Parathyroid adenoma (tissue), 2 donors: ENCODE results near the gene CHST15.

Source experiments
- H2AFZ ChIP-seq: fragments of 300-600 bp; sonication (generic); one replicate; pipeline ENCODE4 v1.7.0; 2017; ENCODE audit warnings: antibody characterized with exemption, mild to moderate bottlenecking
- H3K27ac ChIP-seq: fragments of 300-600 bp; sonication (generic); one replicate; pipeline ENCODE4 v1.7.0; 2017
- H3K27me3 ChIP-seq: fragments of 300-600 bp; sonication (generic); one replicate; pipeline ENCODE4 v1.7.0; 2017; ENCODE audit warnings: low read length; ENCODE audit not compliant: control insufficient read depth, insufficient read depth
- H3K36me3 ChIP-seq: fragments of 300-600 bp; sonication (generic); one replicate; pipeline ENCODE4 v1.7.0; 2017; ENCODE audit warnings: low read length; ENCODE audit not compliant: control insufficient read depth, insufficient read depth
- H3K4me1 ChIP-seq: fragments of 300-600 bp; sonication (generic); one replicate; pipeline ENCODE4 v1.7.0; 2017; ENCODE audit warnings: control low read depth
- H3K4me2 ChIP-seq: fragments of 300-600 bp; sonication (generic); one replicate; pipeline ENCODE4 v1.7.0; 2017; ENCODE audit warnings: low read length
- H3K4me3 ChIP-seq: fragments of 300-600 bp; sonication (generic); one replicate; pipeline ENCODE4 v1.7.0; 2017; ENCODE audit warnings: low read depth, low read length
- H3K79me2 ChIP-seq: fragments of 300-600 bp; sonication (generic); one replicate; pipeline ENCODE4 v1.7.0; 2017; ENCODE audit warnings: control low read depth
- H3K9ac ChIP-seq: fragments of 300-600 bp; sonication (generic); one replicate; pipeline ENCODE4 v1.7.0; 2017; ENCODE audit warnings: mild to moderate bottlenecking
- H3K9me3 ChIP-seq: fragments of 300-600 bp; sonication (generic); one replicate; pipeline ENCODE4 v1.7.0; 2017; ENCODE audit warnings: low read length; ENCODE audit not compliant: control insufficient read depth
- TF ChIP-seq, protein P1 (sequence below): fragments of 300-600 bp; sonication (generic); IDR thresholded peaks from one replicate; pipeline ENCODE4 v1.7.0; 2017; ENCODE audit warnings: antibody characterized with exemption, mild to moderate bottlenecking
- donor health status: primary hyperparathyroidism.

The CHST15 gene

DNA sequence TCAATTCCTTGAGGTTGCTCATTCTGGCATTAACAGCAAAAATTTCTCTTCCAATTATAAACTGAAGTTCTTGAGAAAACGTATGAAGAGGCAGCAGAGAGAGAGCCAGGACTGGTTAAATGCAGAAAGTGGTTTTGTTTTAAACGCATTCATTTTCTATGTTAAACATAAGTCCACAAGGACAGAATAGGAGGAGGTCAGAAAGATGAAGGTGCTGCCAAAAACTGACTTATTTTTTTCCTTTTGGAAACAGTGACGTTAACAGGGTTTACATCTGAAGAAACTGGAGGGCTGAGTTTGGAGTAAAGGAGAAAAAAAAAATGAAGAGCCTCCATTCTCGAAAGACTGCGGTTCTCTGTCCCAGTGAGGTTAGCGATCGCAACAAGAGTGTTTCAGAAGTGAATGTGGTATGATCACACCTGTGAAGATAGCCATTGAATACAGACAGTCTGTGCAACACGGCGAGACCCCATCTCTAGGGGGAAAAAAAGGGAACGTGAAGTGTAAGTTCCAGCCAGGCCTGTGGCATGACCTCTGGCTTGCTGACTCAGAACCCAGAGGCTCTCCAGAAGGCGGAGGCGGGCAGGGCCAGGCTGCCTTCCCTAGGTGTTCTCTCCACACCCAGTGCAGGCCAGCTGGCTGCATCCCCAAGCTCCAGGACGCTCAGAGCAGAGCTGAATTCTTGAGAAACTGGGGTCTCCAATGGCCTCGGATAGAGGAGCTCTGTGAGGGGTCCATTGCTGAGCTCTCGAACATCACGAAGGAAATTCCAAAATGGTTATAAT lies 84.0 kb downstream of the CHST15 start:
- no peak overlapping the region for H3K27ac ChIP-seq
- TF ChIP-seq, protein P1, sequence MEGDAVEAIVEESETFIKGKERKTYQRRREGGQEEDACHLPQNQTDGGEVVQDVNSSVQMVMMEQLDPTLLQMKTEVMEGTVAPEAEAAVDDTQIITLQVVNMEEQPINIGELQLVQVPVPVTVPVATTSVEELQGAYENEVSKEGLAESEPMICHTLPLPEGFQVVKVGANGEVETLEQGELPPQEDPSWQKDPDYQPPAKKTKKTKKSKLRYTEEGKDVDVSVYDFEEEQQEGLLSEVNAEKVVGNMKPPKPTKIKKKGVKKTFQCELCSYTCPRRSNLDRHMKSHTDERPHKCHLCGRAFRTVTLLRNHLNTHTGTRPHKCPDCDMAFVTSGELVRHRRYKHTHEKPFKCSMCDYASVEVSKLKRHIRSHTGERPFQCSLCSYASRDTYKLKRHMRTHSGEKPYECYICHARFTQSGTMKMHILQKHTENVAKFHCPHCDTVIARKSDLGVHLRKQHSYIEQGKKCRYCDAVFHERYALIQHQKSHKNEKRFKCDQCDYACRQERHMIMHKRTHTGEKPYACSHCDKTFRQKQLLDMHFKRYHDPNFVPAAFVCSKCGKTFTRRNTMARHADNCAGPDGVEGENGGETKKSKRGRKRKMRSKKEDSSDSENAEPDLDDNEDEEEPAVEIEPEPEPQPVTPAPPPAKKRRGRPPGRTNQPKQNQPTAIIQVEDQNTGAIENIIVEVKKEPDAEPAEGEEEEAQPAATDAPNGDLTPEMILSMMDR, result no peak
- no peaks in the 10 kb centered on the region for H3K79me2 ChIP-seq
- no peaks in the 10 kb centered on the region for H3K27me3 ChIP-seq
- no peak overlapping the region for H3K4me2 ChIP-seq
- H2AFZ ChIP-seq, result no peak overlapping the region
- H3K36me3 ChIP-seq, result no peaks in the 10 kb centered on the region
- H3K4me1 ChIP-seq, result peaks cover 5% of the 10 kb centered on the region
- no peak overlapping the region for H3K4me3 ChIP-seq
- H3K9ac ChIP-seq, result no peak overlapping the region
- no peaks in the 10 kb centered on the region for H3K9me3 ChIP-seq

DNA sequence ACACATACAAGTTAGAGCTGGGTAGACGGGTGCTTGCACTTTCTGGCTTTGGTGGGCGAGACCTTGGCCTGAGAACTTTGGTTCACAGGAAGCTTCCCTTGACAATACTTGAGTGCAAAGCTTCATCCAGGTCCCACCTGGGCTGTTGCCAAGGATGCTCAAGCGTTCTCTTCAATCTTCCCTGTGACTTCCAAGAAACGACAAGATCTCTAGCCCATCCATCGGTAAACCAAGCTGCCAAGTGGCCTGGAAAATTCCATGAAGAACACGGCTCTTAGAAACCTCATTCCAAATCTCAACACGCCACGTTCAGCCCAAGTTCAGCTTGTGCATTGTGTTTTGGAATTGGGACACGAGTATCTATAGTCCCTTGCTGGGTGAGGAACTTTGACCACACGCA lies 84.7 kb downstream of the CHST15 start:
- Histone ChIP-seq H3K27me3 (no peaks in the 10 kb centered on the region), H3K27ac (no peak overlapping the region), H3K4me3 (no peak overlapping the region), H3K4me2 (no peak overlapping the region), H3K9ac (no peak overlapping the region), H2AFZ (no peak overlapping the region), H3K79me2 (no peaks in the 10 kb centered on the region), H3K36me3 (no peaks in the 10 kb centered on the region), H3K4me1 (peaks cover 5% of the 10 kb centered on the region), H3K9me3 (no peaks in the 10 kb centered on the region)
- TF ChIP-seq, protein P1, result no peak

DNA sequence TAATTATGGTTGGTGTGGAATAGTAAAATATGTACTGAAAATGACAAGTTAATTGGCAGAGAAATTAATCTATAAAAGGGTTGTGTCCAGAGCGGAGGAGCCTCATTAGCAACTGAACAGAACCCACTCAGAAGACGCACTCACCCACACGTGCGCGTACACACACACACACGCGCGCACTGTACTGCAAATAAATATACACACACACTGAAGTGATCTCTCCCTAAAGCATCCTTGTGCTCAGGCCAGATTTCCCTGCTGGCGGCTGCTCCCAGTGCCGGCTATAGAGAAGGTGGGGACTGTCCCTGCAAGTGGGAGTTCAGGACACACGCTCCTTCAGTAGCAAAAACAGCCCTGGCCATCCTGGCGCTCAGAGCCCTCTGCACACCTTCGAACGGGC lies 85.2 kb downstream of the CHST15 start:
- no peak overlapping the region for H3K9ac ChIP-seq
- H3K79me2 ChIP-seq, result no peaks in the 10 kb centered on the region
- H3K4me3 ChIP-seq, result no peak overlapping the region
- TF ChIP-seq, protein P1, result no peak
- H3K36me3 ChIP-seq, result no peaks in the 10 kb centered on the region
- H3K4me1 ChIP-seq, result peaks cover 5% of the 10 kb centered on the region
- no peak overlapping the region for H3K27ac ChIP-seq
- H3K4me2 ChIP-seq, result no peak overlapping the region
- H2AFZ ChIP-seq, result no peak overlapping the region
- H3K9me3 ChIP-seq, result no peaks in the 10 kb centered on the region
- no peaks in the 10 kb centered on the region for H3K27me3 ChIP-seq

DNA sequence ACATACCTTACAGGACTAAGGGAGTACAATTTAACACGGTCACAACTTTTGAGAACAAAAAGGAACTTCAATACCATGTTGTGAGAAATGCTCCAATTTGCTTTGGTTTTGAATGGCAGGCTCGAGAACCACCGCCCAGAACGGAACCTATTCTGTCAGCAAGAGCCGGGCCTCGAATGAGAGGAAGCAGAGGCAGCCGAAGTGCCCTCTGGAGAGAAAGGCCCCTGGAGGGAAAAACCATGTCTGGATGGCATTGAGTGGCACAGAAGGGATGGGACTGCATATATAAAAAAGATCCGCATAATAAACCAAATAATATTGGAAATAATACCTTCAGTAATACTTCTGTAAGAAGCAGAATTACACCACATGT lies 85.6 kb downstream of the CHST15 start:
- no peaks in the 10 kb centered on the region for H3K9me3 ChIP-seq
- no peak overlapping the region for H3K4me2 ChIP-seq
- H3K9ac ChIP-seq, result no peak overlapping the region
- peaks cover 5% of the 10 kb centered on the region for H3K4me1 ChIP-seq
- no peaks in the 10 kb centered on the region for H3K27me3 ChIP-seq
- TF ChIP-seq, protein P1, result no peak
- H3K36me3 ChIP-seq, result no peaks in the 10 kb centered on the region
- H3K27ac ChIP-seq, result no peak overlapping the region
- H3K4me3 ChIP-seq, result no peak overlapping the region
- H2AFZ ChIP-seq, result no peak overlapping the region
- no peaks in the 10 kb centered on the region for H3K79me2 ChIP-seq
